Epithelial cell of umbilical artery (primary cell): ENCODE data around the gene C9orf50. TPM values are rescaled to one million over a fixed set of nuclear protein-coding genes. Genes with fewer than 3 reads are reported as not detected.

Experiments used
- total RNA-seq: library from RNA; depleted of rRNA; stranded (reverse); fragments of >200 nt; gene quantifications from 2 replicates; pipeline ENCODE4 v1.2.3, GENCODE V29; 2014

C9orf50 gene, protein sequence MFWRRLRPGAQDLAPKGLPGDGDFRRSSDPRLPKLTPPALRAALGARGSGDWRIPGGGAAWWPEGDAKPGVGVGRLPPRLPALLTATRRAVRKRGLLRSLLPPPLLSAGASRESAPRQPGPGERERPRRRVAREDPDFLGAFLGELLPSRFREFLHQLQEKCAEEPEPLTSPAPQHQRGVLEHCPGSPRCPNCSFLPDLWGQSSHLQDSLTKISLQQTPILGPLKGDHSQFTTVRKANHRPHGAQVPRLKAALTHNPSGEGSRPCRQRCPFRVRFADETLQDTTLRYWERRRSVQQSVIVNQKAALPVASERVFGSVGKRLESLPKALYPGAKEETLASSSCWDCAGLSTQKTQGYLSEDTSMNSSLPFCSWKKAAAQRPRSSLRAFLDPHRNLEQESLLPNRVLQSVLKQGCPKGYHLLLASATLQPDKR
- not detected in 2 replicates for total RNA-seq

DNA sequence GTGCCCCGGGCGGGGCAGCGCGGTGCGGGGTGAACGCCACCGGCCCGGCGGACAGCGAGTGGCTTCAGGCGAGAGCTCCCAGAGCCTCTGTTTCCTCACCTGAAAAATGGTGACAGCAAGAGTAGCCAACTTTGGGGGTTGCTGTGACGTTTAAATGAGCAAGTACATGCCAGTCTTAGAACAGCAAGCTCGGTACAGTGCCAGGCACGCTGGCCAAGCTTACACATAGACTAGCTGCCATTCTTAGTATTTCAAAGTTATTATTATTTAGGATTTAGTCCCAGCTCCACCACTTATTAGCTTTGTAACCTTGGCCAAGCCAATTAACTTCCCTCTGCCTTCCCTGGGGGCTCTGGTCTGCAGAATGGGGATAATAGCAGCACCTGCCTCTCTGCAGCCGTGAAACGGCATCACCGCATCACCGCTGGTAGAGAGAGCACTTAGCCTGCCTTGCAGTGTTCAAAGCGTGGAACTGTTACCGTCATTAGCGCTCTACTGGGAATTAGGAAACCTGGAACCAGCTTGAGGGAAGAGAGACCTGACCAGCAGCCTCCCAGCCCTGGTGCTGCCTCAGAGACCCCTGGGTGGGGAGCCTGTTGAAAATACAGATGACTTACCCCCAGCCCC lies at the start of gene C9orf50:
Gene C9orf50, minus strand, starts transcription at position 433 of the 627 bp plus-strand sequence. CDS start 527 bp downstream, outside the sequence.

DNA sequence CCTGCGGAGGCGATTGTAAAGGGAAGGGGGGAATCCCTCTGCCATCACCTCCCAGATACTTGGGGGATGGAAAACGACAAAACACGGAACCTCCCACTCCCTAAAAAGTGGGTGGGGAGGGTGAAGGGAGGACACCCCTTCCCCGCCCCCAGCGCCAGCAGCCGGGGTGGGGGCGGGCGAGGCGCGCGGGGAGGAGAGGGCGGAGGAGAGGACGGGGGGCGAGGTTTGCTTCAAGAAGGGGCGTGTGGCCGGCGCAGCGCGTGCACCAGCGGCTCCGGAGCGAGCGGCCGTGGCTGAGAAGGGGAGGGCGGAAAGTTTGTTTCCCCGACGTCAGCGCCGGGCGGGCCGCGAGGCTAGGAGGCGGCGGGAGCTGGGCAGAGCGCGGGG lies 44.5 kb upstream of the C9orf50 start, which contains the start of gene PRRX2:
Gene PRRX2, plus strand, starts transcription at position 259 of the 387 bp plus-strand sequence. CDS start 221 bp downstream, outside the sequence.

DNA sequence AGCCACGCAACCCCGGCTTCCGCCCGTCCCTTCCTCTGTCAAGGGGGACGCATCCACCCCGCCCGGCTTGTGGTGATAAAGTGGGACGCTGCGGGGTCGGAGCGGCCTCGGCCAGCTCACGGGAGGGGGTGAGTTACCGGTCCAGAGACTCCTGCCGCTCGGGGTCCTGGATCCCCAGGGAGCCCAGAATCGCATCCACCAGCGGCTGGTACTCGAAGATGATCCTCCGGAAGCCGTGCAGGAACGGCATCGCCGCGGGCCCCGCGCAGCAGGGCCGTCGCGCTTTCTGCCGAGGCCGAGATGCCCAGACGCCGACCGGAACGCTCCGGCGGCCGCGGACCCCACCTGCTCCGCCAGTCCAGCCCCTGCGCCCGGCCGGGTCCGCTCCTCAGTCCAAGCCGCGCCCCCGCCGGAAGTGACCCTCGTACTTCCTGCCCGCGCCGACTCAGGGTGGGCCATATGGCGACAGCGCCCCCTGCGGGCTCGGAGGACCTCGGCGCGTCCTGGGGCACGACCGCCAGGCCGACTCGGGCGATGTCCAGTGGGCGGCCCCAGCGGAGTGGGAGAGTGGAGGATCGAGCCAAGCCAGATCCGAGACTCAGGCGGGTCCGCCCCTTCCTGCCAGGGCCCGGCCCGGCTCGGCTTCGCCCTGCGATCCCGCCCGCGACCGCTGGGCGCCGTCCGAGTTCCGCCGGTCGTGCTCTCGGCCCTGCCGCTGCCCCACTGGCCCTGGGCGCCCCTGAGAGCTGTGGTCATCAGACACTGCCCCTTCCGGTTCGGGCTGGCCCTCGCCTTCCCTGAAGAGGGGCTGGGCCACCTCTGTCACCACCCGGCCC lies 21.1 kb upstream of the C9orf50 start, which contains the start of gene ASB6:
Gene ASB6, minus strand, starts transcription at position 402 of the 836 bp plus-strand sequence. Its CDS starts 152 bp downstream, at position 250.

DNA sequence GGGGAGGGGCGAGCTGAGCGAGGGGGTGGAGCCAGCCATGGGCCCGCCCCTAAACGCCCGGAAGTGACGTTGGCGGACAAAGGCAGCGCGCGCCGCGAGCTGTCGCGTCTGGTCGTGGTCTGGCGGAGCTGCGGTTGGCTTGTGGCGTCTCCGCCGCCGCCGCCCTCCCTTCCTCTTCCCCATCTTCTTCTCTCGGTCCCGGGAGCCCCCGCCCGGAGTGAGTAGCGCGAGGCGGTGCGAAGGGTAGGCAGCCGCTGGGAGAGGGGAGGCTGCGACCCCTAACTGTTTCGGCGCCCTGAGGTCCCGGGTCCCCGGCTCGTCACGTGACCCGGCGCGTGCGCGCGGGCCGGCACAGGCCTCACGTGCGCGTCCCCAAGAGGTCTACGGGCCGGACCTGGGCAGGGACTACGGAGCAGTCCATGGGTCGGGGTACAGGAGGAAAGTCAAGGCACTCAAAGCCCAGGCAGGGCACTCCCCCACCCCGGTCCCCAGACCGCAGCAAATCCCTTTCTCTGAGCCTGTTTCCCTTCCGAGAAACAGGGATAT lies 5.3 kb upstream of the C9orf50 start, which contains the start of gene NTMT1:
Gene NTMT1, plus strand, starts transcription at position 85 of the 546 bp plus-strand sequence. CDS start 6,541 bp downstream, outside the sequence.

Other genes with a start within 250 kb of the C9orf50 start
- 33.4 and 35.1 TPM in 2 replicates for gene NTMT1, start 5.1 kb upstream of the C9orf50 start, total RNA-seq
- gene ASB6, start 21.1 kb upstream of the C9orf50 start, total RNA-seq, result 12.0 and 16.2 TPM in 2 replicates
- under 0.01 TPM in 1 of 2 replicates, not detected in the other for gene PRRX2, start 44.5 kb upstream of the C9orf50 start, total RNA-seq
- 0.32 and 0.46 TPM in 2 replicates for gene PTGES, start 131.9 kb upstream of the C9orf50 start, total RNA-seq
- gene TOR1B, start 182.1 kb upstream of the C9orf50 start, total RNA-seq, result 22.7 and 34.2 TPM in 2 replicates
- 35.6 and 41.3 TPM in 2 replicates for gene TOR1A, start 203.0 kb upstream of the C9orf50 start, total RNA-seq
- gene C9orf78, start 214.2 kb upstream of the C9orf50 start, total RNA-seq, result 32.2 and 54.0 TPM in 2 replicates
- gene USP20, start 214.4 kb upstream of the C9orf50 start, total RNA-seq, result 3.6 and 6.2 TPM in 2 replicates